Measurements from ENCODE around the gene SPIRE2.
"Not testable (repeated sequence)": the region's sequence is repeated elsewhere in the genome, so short reads cannot be mapped to it uniquely, and the experiment has no call there.

SPIRE2 gene

GRCh38 chr16:89828199-89828869, at the start of gene SPIRE2:
Gene SPIRE2, plus strand, starts transcription at chr16:89828475. Its CDS starts 76 bp downstream, at chr16:89828551.
- DNase-seq, result peak; percentile 78

- no peak for DNase-seq
Measured at GRCh38 chr16:89779231-89779908, 48.9 kb upstream of the SPIRE2 start.

GRCh38 chr16:89779909-89780305, 48.4 kb upstream of the SPIRE2 start:
- DNase-seq, result no peak

GRCh38 chr16:89782489-89782888, 45.8 kb upstream of the SPIRE2 start:
- no peak for DNase-seq

- not testable (repeated sequence) for DNase-seq
Measured at GRCh38 chr16:89783952-89784351, 44.3 kb upstream of the SPIRE2 start.

- DNase-seq, result no peak
Measured at GRCh38 chr16:89784406-89784805, 43.9 kb upstream of the SPIRE2 start.

- no peak for DNase-seq
Measured at GRCh38 chr16:89785523-89786155, 42.6 kb upstream of the SPIRE2 start.

GRCh38 chr16:89786474-89787364, 41.6 kb upstream of the SPIRE2 start:
- no peak for DNase-seq

GRCh38 chr16:89787365-89787805, 40.9 kb upstream of the SPIRE2 start:
- no peak for DNase-seq

- no peak for DNase-seq
Measured at GRCh38 chr16:89791278-89791995, 36.8 kb upstream of the SPIRE2 start.

- DNase-seq, result peak; percentile 34
Measured at GRCh38 chr16:89793092-89793491, 35.2 kb upstream of the SPIRE2 start.

- DNase-seq, result no peak
Measured at GRCh38 chr16:89793955-89794354, 34.3 kb upstream of the SPIRE2 start.

- no peak for DNase-seq
Measured at GRCh38 chr16:89795676-89796075, 32.6 kb upstream of the SPIRE2 start.

GRCh38 chr16:89796104-89796503, 32.2 kb upstream of the SPIRE2 start:
- DNase-seq, result no peak

GRCh38 chr16:89798126-89798525, 30.1 kb upstream of the SPIRE2 start:
- DNase-seq, result no peak

GRCh38 chr16:89798832-89799370, 29.4 kb upstream of the SPIRE2 start:
- DNase-seq, result no peak

- no peak for DNase-seq
Measured at GRCh38 chr16:89801800-89802199, 26.5 kb upstream of the SPIRE2 start.

GRCh38 chr16:89805136-89805905, 23.0 kb upstream of the SPIRE2 start:
- DNase-seq, result no peak

GRCh38 chr16:89806589-89807193, 21.6 kb upstream of the SPIRE2 start:
- DNase-seq, result not testable (repeated sequence)

- peak; percentile 61 for DNase-seq
Measured at GRCh38 chr16:89808475-89808874, 19.8 kb upstream of the SPIRE2 start.

- no peak for DNase-seq
Measured at GRCh38 chr16:89811321-89811720, 17.0 kb upstream of the SPIRE2 start.

Measured in suppressor macrophage treated with lipopolysaccharide for 4 hours (primary cell).